HL-60 (cell line): ENCODE results near the gene PWWP2B.

Experiments used
- DNase-seq, 2 experiments: peaks; one replicate each; pipeline ENCODE4 v3.0.0-alpha.2; 2010 to 2020; ENCODE audit warnings: low read depth in 1 of 2, low spot score in 1 of 2
- H3K27ac ChIP-seq: fragments of 250-450 bp; sonication (Bioruptor Pico); replicated peaks from 2 replicates; pipeline ENCODE4 v1.5.1; 2020; ENCODE audit warnings: mild to moderate bottlenecking, moderate library complexity
- H3K27me3 ChIP-seq: fragments of 250-450 bp; sonication (Bioruptor Pico); 2 replicates; pipeline ENCODE4 v1.5.1; 2021; ENCODE audit warnings: mild to moderate bottlenecking, moderate library complexity; ENCODE audit not compliant: insufficient read depth, poor library complexity, severe bottlenecking
- H3K4me3 ChIP-seq: replicated peaks from 2 replicates; pipeline ENCODE4 v1.5.1; 2011; ENCODE audit warnings: mild to moderate bottlenecking, control low read depth, low read length; ENCODE audit not compliant: insufficient read depth
- GABPA ChIP-seq: IDR thresholded peaks from 2 replicates; pipeline ENCODE4 v1.6.1; 2012; ENCODE audit warnings: low read depth
- POLR2AphosphoS5 ChIP-seq: IDR thresholded peaks from 2 replicates; pipeline ENCODE4 v1.6.1; 2012; ENCODE audit warnings: low read depth
- SPI1 ChIP-seq: IDR thresholded peaks from 2 replicates; pipeline ENCODE4 v1.6.1; 2012; ENCODE audit warnings: low read depth, mild to moderate bottlenecking, borderline replicate concordance
- TF ChIP-seq, protein P1 (sequence below): IDR thresholded peaks from 2 replicates; pipeline ENCODE4 v1.6.1; 2012; ENCODE audit warnings: low read depth; ENCODE audit not compliant: insufficient replicate concordance
- TF ChIP-seq, protein P2 (sequence below): IDR thresholded peaks from one replicate; pipeline ENCODE4 v1.5.1; 2011; ENCODE audit warnings: low read length, control low read depth, inconsistent platforms; ENCODE audit not compliant: insufficient read depth

The PWWP2B gene

DNA sequence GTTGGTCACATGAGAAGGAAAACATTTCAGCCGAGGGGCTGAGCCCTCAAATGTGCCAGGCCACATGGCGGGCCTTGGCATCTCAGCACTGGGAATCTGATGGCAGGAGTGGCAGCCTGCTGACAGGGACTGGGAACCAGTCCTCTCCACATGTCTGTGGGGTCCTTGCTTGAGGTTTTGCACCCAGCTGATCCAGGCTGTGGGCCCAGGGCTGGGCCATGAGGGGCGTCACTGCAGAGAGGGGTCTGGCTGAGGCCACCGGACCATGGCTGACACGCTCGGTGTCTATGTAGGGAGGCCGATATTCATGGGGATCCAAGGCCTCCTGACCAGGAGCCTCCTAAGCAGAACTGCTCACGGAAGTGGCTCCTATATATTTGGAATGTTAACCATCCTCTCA, 31.0 kb upstream of the PWWP2B start:
- TF ChIP-seq, protein P1, sequence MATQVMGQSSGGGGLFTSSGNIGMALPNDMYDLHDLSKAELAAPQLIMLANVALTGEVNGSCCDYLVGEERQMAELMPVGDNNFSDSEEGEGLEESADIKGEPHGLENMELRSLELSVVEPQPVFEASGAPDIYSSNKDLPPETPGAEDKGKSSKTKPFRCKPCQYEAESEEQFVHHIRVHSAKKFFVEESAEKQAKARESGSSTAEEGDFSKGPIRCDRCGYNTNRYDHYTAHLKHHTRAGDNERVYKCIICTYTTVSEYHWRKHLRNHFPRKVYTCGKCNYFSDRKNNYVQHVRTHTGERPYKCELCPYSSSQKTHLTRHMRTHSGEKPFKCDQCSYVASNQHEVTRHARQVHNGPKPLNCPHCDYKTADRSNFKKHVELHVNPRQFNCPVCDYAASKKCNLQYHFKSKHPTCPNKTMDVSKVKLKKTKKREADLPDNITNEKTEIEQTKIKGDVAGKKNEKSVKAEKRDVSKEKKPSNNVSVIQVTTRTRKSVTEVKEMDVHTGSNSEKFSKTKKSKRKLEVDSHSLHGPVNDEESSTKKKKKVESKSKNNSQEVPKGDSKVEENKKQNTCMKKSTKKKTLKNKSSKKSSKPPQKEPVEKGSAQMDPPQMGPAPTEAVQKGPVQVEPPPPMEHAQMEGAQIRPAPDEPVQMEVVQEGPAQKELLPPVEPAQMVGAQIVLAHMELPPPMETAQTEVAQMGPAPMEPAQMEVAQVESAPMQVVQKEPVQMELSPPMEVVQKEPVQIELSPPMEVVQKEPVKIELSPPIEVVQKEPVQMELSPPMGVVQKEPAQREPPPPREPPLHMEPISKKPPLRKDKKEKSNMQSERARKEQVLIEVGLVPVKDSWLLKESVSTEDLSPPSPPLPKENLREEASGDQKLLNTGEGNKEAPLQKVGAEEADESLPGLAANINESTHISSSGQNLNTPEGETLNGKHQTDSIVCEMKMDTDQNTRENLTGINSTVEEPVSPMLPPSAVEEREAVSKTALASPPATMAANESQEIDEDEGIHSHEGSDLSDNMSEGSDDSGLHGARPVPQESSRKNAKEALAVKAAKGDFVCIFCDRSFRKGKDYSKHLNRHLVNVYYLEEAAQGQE = no peak
- no peak for TF ChIP-seq GABPA
- no peak for TF ChIP-seq SPI1
- TF ChIP-seq POLR2AphosphoS5 = no peak
- TF ChIP-seq, protein P2, sequence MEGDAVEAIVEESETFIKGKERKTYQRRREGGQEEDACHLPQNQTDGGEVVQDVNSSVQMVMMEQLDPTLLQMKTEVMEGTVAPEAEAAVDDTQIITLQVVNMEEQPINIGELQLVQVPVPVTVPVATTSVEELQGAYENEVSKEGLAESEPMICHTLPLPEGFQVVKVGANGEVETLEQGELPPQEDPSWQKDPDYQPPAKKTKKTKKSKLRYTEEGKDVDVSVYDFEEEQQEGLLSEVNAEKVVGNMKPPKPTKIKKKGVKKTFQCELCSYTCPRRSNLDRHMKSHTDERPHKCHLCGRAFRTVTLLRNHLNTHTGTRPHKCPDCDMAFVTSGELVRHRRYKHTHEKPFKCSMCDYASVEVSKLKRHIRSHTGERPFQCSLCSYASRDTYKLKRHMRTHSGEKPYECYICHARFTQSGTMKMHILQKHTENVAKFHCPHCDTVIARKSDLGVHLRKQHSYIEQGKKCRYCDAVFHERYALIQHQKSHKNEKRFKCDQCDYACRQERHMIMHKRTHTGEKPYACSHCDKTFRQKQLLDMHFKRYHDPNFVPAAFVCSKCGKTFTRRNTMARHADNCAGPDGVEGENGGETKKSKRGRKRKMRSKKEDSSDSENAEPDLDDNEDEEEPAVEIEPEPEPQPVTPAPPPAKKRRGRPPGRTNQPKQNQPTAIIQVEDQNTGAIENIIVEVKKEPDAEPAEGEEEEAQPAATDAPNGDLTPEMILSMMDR = no peak
- no peaks in the 10 kb centered on the region for H3K27me3 ChIP-seq
- no peak overlapping the region for H3K27ac ChIP-seq
- no peak for DNase-seq
- H3K4me3 ChIP-seq = no peak overlapping the region

DNA sequence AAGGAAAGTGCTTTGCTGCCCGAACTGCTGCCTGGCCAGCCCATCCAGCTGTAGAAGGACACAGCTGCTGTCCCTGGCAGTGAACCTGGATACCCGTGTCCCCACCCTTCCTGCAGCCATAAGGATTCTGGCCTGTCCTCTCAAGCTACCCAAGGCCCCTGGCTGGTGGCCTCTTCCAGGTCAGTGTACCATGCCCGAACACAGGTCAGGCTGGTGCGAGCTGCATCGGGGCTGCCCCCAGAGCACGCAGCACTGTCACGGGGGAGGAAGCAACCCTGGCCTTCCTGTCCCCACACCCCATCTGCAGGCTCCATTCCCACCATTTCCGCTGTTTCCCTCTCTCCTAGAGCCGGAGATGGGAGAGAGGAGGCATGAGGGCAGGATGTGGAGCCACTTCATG, 30.5 kb upstream of the PWWP2B start:
- TF ChIP-seq POLR2AphosphoS5 (no peak), SPI1 (no peak), GABPA (no peak)
- TF ChIP-seq, protein P2 = no peak
- TF ChIP-seq, protein P1 = no peak
- no peaks in the 10 kb centered on the region for H3K27me3 ChIP-seq
- H3K4me3 ChIP-seq = no peak overlapping the region
- no peak overlapping the region for H3K27ac ChIP-seq
- DNase-seq = no peak

DNA sequence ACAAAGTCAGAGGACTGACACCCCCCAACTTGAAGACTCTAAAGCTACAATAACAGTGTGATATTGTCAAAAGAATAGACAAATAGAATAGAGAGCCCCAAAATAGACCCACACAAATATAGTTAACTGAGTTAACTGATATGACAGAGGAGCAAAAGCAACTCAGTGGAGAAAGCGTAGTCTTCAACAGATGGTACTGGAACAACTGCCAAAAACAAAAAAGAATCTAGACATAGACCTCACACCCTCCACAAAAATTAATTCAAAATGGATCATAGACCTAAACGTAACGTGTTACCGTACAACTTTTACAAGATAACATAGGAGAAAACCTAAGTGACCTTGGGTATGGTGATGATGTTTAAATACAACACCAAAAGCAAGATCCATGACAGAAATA, 28.6 kb upstream of the PWWP2B start:
- H3K27ac ChIP-seq = no peak overlapping the region
- TF ChIP-seq SPI1 (no peak), GABPA (no peak), POLR2AphosphoS5 (no peak)
- TF ChIP-seq, protein P1 = no peak
- TF ChIP-seq, protein P2 = no peak
- no peak overlapping the region for H3K4me3 ChIP-seq
- H3K27me3 ChIP-seq = no peaks in the 10 kb centered on the region
- DNase-seq = no peak
